HCT116 (cell line): ENCODE results near the gene CTNNA2.

Experiments
- CBX3 ChIP-seq: IDR thresholded peaks from 2 replicates; pipeline ENCODE4 v1.6.1; 2012; ENCODE audit warnings: low read depth
- EZH2phosphoT487 ChIP-seq: fragments of 200-600 bp; IDR thresholded peaks from 2 replicates; pipeline ENCODE4 v1.6.1; 2018; ENCODE audit warnings: antibody characterized with exemption, borderline replicate concordance
- JUND ChIP-seq: IDR thresholded peaks from 2 replicates; pipeline ENCODE4 v1.6.1; 2012
- POLR2A ChIP-seq: IDR thresholded peaks from 2 replicates; pipeline ENCODE4 v1.7.0; 2011; ENCODE audit warnings: borderline replicate concordance; ENCODE audit not compliant: insufficient read depth, insufficient read length; ENCODE audit errors: extremely low read depth
- POLR2AphosphoS5 ChIP-seq: IDR thresholded peaks from 2 replicates; pipeline ENCODE4 v1.6.1; 2011; ENCODE audit warnings: mild to moderate bottlenecking, low read depth, low read length, moderate library complexity
- TF ChIP-seq, protein P1 (sequence below), 3 experiments: fragments of 200-600 bp in 1 of 3; sonication (generic) in 1 of 3; IDR thresholded peaks in 2 of 3; conservative IDR thresholded peaks in 1 of 3; 2 replicates each; pipeline ENCODE4 v1.5.1; 2012 to 2017; ENCODE audit warnings: low read depth in 2 of 3, low read length in 2 of 3, antibody characterized with exemption in 1 of 3, borderline replicate concordance in 1 of 3, control low read depth in 1 of 3, mild to moderate bottlenecking in 1 of 3, mixed read lengths in 1 of 3, mixed run types in 1 of 3, moderate library complexity in 1 of 3; ENCODE audit not compliant: insufficient read depth in 1 of 3
- TF ChIP-seq, protein P2 (sequence below): IDR thresholded peaks from 2 replicates; pipeline ENCODE4 v1.6.1; 2012

GRCh38 chr2:80166483-80167171, 653.8 kb downstream of the CTNNA2 start:
- TF ChIP-seq JUND (no peak), POLR2A (no peak), EZH2phosphoT487 (no peak), POLR2AphosphoS5 (no peak), CBX3 (no peak)
- TF ChIP-seq, protein P1, sequence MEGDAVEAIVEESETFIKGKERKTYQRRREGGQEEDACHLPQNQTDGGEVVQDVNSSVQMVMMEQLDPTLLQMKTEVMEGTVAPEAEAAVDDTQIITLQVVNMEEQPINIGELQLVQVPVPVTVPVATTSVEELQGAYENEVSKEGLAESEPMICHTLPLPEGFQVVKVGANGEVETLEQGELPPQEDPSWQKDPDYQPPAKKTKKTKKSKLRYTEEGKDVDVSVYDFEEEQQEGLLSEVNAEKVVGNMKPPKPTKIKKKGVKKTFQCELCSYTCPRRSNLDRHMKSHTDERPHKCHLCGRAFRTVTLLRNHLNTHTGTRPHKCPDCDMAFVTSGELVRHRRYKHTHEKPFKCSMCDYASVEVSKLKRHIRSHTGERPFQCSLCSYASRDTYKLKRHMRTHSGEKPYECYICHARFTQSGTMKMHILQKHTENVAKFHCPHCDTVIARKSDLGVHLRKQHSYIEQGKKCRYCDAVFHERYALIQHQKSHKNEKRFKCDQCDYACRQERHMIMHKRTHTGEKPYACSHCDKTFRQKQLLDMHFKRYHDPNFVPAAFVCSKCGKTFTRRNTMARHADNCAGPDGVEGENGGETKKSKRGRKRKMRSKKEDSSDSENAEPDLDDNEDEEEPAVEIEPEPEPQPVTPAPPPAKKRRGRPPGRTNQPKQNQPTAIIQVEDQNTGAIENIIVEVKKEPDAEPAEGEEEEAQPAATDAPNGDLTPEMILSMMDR (IDR thresholded peaks at IDR 0.05 in 2 of 3, conservative IDR thresholded peaks at IDR 0.05 in 1 of 3; ENCODE audit: borderline replicate concordance in 1 of 3, insufficient read depth in 1 of 3, low read depth in 2 of 3, low read length in 2 of 3) = no peak
- TF ChIP-seq, protein P2, sequence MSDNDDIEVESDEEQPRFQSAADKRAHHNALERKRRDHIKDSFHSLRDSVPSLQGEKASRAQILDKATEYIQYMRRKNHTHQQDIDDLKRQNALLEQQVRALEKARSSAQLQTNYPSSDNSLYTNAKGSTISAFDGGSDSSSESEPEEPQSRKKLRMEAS = no peak
